Stimulated activated CD4-positive, alpha-beta T cell treated with anti-CD3 and anti-CD28 coated beads, Interleukin-1b, Interleukin-23, amount 100 ng/mL, for 1 hour (primary cell): ENCODE measurements around the gene SMIM7.
A peak's percentile ranks its signal among the peaks of the same experiment; 100 is the strongest.
"Not testable (repeated sequence)": the region's sequence is repeated elsewhere in the genome, so short reads cannot be mapped to it uniquely, and the experiment has no call there.

Experiments used
- DNase-seq, 2 donors: peaks; one replicate each; pipeline ENCODE4 v3.0.0-alpha.2; 2020; ENCODE audit warnings: low read depth in 2 of 2

Gene SMIM7

DNA sequence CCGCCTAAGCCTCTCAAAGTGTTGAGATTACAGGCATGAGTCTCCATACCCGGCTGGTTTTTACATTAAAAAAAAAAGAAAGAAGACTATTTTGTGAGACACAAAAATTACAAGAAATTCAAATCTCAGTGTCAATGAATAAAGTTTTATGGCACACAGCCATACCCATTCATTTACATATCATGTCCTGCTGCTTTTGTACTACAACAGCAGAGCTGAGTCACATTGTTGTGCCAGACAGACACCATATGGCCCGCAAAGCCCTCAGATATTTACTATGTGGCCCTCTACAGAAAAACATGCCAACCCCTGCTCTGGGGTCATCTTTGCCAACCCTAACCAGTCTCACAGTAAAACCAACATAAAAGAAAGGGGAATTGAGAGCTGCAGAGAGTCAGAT is 5.3 kb downstream of the SMIM7 start:
- no peak for DNase-seq

GRCh38 chr19:16654140-16654539 is 5.8 kb downstream of the SMIM7 start:
- DNase-seq, result no peak

DNA sequence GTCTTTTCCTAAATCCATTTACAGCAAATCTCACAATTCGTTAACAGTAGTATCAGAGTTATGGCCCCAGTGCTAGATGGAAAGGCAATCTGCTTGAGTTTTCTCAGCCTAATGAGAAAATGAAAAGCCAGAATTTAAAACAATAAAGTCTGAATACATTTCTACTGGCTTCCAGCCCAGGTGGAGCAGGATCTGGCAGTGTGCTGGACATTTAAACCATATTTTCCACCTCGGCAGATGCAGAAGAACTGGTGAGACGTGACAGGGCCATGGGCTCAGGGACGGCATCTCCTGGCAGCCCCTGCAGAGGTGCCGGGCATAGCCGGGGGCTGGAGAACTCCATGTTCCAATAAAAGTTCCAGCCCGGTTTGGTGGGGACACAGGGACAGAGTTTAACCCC is 7.1 kb downstream of the SMIM7 start:
- DNase-seq, result no peak

GRCh38 chr19:16651421-16652188 is 8.3 kb downstream of the SMIM7 start:
- DNase-seq, result not testable (repeated sequence)

DNA sequence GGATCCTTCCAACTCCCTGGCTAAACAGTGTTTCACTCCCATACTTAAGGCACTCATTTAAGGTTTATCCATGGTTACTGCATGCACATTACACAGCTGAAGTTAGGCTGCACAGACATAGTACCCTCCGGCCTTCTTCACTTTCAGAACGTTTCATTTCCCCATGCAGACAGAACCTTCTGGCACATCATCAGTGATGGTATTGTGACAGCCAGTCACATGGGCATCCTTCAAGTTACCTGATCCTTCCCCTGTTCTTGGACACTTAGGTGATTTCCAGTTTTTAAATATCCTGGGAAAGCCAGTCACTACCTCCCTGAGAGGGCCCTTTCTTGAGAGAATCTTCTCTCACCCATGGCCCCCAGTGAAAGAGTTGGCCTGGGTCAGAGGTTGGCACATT is 9.1 kb downstream of the SMIM7 start:
- no peak for DNase-seq

DNA sequence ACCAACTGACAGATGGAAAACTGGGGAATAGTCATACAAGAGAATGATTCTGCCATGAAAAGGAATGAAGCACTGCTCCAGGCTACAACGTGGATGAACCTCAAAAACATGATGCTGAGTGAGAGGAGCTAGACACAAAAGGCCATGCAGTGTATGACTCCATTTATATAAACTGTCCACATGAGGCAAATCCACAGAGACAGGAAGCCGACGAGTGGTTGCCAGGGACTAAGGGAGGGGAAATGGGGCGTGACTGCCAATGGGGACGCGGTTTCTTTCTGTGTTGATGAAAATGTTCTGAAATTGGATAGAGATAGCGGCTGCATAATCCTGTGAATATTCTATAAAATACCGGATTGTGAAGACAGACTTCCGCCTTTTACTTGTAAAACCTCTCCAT is 10.2 kb downstream of the SMIM7 start:
- DNase-seq, result no peak

GRCh38 chr19:16645140-16645539 is 14.8 kb downstream of the SMIM7 start:
- DNase-seq, result no peak

GRCh38 chr19:16641695-16642094 is 18.2 kb downstream of the SMIM7 start:
- DNase-seq, result no peak

GRCh38 chr19:16640951-16641350 is 19.0 kb downstream of the SMIM7 start:
- DNase-seq, result no peak

DNA sequence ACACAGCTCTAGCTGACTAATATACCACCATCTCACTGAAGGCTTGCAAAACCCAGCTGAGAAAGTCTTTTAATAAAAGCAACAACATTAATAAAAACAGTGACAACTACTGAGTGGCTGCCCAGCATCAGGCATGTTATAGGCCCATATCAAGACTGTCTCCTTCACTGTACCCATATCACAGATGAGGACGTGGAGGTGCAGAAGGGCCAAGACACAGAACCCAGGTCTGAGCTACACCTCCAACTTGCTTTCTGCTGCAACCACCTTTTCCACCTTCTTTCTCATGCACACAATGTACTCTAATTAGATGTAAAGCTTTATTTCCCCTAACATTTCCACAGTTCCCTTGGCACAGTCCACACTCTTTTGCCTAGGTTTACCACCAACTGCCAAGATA is 21.3 kb downstream of the SMIM7 start:
- no peak for DNase-seq

DNA sequence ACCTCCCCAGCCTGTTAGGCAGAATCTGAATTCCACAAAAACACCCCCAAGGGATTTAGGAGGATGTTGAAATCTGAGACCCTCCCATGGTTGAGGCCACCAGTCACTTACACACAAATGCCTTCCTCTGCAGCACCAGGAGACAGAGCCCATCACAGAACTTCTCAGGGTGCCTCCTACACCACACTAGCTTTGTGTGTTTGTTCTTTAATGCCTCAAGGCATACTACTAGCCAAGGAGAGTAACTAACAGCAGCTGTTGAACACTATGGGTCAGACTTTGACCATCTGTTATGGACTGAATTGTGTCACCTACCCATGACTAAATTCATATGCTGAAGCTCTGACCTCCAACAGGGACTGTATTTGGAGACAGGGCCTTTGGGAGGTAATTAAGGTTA is 22.4 kb downstream of the SMIM7 start:
- no peak for DNase-seq

- no peak for DNase-seq
These were observed 28.5 kb downstream of the SMIM7 start for GRCh38 chr19:16631465-16631864.

DNA sequence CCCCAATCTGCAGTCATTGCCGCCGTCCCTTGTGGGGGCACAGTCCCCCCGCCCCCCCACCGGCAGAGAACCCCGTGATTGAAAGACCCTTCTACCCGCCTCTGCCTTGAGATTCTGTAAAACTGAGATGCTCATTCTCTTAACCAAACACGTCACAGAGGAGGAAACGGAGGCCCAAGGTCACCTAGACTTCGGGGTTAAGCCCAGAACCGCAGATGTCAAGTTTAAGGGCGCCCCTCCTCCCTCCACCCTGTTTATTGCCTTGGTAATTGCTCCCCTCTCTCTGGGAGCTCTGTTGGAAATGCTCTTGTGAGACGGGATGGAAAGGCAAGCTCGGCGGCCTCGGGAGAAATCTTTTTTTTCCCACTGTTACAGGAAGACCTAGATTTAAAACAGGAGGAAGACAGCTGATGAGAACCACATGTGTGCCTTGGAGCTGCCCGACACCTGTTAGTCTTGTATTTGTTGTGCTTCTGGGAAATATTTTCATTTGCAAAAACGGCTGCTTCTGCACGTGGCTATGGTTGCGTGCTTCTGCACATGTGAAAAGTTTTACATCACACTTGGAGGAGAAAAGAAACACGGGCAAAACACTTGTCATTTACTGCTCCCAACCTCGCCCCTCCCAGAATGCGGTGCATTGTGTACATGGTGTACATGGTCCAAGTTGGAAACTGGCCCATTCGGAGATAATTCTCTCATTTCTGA is 30.8 kb downstream of the SMIM7 start:
- DNase-seq, result no peak

DNA sequence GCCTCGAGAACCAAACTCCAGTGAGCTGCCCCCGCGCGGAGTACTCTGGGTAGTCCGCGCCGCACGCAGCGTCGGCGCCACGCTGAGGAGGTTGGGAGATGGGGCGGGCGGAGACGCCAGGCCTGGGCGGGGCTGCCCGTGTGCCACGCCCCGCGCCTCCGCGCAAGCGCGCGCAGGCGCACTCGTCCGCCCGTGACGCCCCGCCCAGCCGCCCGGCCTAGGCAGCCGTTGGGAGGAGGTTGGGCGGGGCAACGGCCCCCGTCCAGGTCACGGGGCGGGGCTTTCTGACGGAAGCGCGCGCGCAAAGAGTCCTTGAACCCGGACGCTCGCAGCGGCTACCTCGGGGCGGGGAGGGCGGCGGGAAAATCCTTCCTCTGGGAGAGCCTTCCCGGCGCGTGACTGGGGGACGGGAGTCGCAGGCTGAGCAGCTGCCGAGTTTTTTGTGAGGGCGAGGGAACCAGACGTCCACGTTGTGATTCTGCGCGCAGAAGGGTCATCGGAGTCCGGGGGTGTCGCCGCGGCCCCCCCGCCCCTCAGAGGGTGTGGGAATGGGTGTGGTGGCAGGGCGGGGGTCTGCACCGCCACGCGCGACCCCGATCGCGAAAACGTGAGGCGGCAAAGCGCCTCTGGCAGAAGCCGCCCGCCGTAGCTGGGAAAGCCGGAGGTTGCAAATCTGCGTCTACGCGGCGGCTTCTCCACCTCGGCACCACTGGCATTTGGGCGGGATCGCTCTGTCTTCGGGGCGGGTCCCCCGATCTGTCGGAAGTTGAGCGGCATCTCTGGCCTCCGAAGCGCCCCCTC is 31.6 kb downstream of the SMIM7 start, which contains the start of gene MED26:
Gene MED26, minus strand, starts transcription at position 22 of the 801 bp plus-strand sequence. CDS start 261 bp downstream, outside the sequence.
- peak; percentile 93 to 94 for DNase-seq

DNA sequence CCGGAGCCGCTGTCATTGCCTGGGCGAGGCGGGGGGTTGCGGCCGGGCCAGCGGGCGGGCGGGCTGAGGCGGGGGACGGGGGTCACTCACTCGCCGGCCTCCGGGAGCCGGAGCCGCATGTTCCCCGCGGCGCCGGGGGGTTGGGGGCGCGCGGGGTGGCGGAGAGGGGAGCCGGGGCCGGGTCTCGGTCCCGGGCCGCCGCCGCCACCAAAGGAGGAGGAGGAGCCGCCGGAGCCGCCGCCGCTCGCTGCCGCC is 32.1 kb downstream of the SMIM7 start:
- DNase-seq, result no peak

DNA sequence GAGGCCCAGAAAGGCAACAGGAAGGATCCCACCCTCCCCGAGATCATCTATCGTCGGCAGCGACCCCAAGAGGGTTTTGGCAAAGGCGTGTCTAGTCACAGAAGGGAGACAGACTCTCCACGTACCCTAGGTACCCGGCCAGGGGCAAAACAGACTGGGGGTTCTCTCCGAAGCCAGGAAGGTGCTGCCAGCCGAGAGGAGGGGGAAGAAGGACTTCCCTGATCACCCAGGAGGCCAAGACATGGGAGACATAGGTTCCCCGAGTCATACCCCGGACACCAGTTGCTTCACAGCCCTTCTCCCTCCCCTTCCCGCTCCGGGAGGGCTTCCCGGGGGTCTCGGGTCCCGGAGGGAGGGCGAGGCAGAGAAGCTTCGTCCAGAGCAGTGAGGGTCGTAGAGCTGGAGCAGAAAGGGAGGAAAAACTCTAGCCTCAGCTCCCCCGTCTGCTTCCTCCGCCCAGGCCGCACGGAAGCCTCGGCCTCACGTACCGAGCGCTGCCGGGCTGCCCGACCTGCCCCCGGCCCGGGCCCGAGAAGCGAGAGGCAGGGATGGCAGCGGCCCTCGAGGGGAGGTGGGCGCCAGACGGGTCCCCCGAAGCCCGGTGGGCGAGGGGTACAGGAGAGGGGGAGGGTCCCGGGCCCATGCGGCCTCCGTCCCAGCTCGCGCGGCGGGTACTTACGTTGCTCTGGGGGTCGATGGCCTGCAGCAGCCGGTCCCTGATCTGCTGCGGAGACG is 32.6 kb downstream of the SMIM7 start:
- DNase-seq, result no peak

DNA sequence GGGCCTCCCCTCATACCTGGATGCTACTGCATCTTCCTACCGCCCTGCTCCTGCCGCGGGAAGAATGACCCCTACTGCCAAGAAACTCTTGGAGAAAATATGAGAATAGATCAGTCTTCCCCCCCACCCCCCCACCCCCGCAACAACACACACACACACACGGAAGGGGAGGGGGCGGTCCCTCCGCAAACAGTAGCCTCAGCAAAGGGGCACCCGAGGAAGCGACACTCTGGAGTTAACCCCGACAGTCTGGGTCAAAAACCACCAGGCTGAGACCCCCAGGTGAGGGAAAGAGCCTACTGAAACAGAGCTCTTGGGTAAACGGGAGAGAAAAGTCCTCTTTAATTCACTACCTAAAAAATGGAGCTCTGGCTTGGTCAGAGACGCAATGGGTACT is 33.1 kb downstream of the SMIM7 start:
- no peak for DNase-seq

DNA sequence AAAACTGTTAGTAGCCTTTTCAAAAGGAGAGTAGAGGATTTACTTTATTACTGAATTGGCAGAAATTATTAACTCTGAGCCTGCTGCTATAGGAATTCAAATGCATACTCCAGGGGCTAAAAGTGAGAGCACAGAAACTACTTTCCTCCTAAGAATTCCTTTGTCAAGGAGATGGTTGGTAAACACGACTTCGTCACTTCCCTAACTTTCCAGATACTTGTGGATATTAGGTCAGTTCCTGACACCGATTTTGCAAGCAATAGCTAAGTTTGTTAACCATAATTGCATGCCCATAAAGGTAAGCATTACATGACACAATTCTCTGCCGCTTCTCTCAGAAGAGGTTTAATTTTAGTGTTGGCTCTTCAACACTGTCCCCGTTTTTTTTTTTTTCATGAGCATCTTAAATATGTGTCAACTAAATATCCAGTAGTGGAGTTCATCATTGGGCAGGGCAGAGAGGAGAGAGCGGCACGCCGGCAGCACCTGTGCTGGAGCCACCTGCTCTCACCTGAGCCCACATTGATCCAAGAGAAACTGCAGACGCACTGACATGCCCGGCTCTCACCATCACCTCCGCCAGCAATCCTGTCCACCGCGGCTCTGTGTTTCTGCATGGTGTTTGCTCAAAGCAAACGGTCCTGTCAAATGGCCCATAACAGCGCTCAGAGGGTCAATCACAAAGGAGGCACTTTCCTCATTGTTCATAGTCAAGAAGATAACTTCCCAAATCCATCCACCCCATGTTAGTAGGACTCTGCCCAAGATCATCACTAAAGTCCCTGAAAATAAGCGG is 34.6 kb downstream of the SMIM7 start:
- DNase-seq, result no peak

- no peak for DNase-seq
These were observed 35.7 kb downstream of the SMIM7 start for GRCh38 chr19:16624236-16624635.

- DNase-seq, result no peak
These were observed 36.4 kb downstream of the SMIM7 start for GRCh38 chr19:16623576-16623975.

DNA sequence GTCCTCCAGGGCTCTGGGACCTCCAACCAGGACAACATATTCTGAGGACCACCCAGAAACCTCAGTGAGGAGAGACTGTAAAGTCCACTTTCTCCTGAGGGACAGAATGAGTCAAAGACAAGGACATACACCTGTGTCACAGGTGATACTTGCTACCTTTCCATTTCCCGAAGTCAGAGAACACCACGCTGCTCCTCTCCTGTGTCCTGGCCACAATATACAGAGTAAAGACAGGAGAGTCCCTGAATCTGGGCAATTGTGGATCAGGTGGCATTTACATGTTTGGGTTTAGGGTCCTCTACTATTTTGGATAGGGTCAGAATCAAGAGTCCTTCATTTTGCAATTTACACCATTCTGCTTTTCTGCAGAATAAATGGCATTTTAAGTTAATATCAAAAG is 36.9 kb downstream of the SMIM7 start:
- no peak for DNase-seq
